GM23338 (cell line): ENCODE results near the gene EML1. TPM values are rescaled to one million over a fixed set of nuclear protein-coding genes. Genes with fewer than 3 reads are reported as not detected.

Experiments used
- EZH2 ChIP-seq: fragments of 200-600 bp; sonication (generic); IDR thresholded peaks from one replicate; pipeline ENCODE4 v1.8.0; 2017; ENCODE audit warnings: antibody characterized with exemption, mild to moderate bottlenecking, low read depth; ENCODE audit not compliant: unreplicated experiment
- JUNB ChIP-seq: IDR thresholded peaks from one replicate; pipeline ENCODE4 v1.6.1; 2016; ENCODE audit warnings: antibody characterized with exemption; ENCODE audit not compliant: unreplicated experiment
- ZNF114 ChIP-seq: fragments of 250-450 bp; sonication (Bioruptor Pico); IDR thresholded peaks from 2 replicates; pipeline ENCODE4 v1.5.0; 2020; ENCODE audit warnings: mild to moderate bottlenecking, moderate library complexity
- ZNF462 ChIP-seq: fragments of 250-450 bp; sonication (Bioruptor Pico); IDR thresholded peaks from 2 replicates; pipeline ENCODE4 v1.5.0; 2020; ENCODE audit warnings: mild to moderate bottlenecking, moderate library complexity
- polyA plus RNA-seq: library from polyadenylated mRNA; unstranded; fragments of >200 nt; fragmentation: Nextera tagmentation; extraction: Ambion mirVana; gene quantifications from 2 replicates; pipeline ENCODE4 v1.2.1, GENCODE V29; 2016
- total RNA-seq: library from RNA; depleted of rRNA; stranded (reverse); fragments of >200 nt; shearing (Covaris generic); gene quantifications from 2 replicates; pipeline ENCODE4 v1.2.3, GENCODE V29; 2014
- TF ChIP-seq, protein P1 (sequence below), 2 experiments: fragments of 200-600 bp in 1 of 2; sonication (generic) in 1 of 2; conservative IDR thresholded peaks; 2 replicates each; pipeline versions ENCODE4 v1.5.1 to v1.6.1; 2016 to 2017; ENCODE audit warnings: antibody characterized with exemption in 2 of 2, low read depth in 2 of 2, mild to moderate bottlenecking in 2 of 2, moderate library complexity in 1 of 2
- TF ChIP-seq, protein P2 (sequence below): IDR thresholded peaks from one replicate; pipeline ENCODE4 v1.6.1; 2018; ENCODE audit warnings: antibody characterized with exemption; ENCODE audit not compliant: unreplicated experiment
- TF ChIP-seq, protein P3 (sequence below): IDR thresholded peaks from 2 replicates; pipeline ENCODE4 v1.6.1; 2016; ENCODE audit warnings: antibody characterized with exemption

The EML1 gene
- total and polyA plus RNA-seq, 2 experiments from 2014 or later, result 7.0 to 18.1 TPM

DNA sequence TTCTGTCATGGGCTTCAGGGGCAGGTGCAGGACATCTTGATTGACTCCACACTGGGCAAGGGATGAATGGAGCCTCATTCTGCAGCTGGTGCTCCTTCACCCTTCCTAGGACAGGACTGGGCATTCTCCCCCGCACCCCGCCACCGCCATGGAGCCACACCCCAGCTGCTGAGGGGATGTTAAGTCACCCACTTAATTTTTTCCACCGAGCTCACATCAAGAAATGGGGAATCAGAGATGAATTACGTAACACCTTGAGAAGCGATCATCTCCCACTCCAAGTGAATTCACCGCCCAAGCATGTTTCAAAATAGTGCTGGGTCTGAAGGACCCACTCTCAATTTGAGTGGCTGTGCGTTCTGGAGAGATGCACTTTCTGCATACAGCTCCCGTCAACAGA, 94.2 kb downstream of the EML1 start (continued):
- TF ChIP-seq ZNF462 (CRISPR knock-in tag) (no peak), JUNB (no peak), ZNF114 (CRISPR knock-in tag) (no peak), EZH2 (no peak)
- TF ChIP-seq, protein P1, sequence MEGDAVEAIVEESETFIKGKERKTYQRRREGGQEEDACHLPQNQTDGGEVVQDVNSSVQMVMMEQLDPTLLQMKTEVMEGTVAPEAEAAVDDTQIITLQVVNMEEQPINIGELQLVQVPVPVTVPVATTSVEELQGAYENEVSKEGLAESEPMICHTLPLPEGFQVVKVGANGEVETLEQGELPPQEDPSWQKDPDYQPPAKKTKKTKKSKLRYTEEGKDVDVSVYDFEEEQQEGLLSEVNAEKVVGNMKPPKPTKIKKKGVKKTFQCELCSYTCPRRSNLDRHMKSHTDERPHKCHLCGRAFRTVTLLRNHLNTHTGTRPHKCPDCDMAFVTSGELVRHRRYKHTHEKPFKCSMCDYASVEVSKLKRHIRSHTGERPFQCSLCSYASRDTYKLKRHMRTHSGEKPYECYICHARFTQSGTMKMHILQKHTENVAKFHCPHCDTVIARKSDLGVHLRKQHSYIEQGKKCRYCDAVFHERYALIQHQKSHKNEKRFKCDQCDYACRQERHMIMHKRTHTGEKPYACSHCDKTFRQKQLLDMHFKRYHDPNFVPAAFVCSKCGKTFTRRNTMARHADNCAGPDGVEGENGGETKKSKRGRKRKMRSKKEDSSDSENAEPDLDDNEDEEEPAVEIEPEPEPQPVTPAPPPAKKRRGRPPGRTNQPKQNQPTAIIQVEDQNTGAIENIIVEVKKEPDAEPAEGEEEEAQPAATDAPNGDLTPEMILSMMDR (conservative IDR thresholded peaks at IDR 0.05; ENCODE audit: low read depth in 2 of 2), result no peak
- TF ChIP-seq, protein P2, sequence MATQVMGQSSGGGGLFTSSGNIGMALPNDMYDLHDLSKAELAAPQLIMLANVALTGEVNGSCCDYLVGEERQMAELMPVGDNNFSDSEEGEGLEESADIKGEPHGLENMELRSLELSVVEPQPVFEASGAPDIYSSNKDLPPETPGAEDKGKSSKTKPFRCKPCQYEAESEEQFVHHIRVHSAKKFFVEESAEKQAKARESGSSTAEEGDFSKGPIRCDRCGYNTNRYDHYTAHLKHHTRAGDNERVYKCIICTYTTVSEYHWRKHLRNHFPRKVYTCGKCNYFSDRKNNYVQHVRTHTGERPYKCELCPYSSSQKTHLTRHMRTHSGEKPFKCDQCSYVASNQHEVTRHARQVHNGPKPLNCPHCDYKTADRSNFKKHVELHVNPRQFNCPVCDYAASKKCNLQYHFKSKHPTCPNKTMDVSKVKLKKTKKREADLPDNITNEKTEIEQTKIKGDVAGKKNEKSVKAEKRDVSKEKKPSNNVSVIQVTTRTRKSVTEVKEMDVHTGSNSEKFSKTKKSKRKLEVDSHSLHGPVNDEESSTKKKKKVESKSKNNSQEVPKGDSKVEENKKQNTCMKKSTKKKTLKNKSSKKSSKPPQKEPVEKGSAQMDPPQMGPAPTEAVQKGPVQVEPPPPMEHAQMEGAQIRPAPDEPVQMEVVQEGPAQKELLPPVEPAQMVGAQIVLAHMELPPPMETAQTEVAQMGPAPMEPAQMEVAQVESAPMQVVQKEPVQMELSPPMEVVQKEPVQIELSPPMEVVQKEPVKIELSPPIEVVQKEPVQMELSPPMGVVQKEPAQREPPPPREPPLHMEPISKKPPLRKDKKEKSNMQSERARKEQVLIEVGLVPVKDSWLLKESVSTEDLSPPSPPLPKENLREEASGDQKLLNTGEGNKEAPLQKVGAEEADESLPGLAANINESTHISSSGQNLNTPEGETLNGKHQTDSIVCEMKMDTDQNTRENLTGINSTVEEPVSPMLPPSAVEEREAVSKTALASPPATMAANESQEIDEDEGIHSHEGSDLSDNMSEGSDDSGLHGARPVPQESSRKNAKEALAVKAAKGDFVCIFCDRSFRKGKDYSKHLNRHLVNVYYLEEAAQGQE, result no peak
- TF ChIP-seq, protein P3, sequence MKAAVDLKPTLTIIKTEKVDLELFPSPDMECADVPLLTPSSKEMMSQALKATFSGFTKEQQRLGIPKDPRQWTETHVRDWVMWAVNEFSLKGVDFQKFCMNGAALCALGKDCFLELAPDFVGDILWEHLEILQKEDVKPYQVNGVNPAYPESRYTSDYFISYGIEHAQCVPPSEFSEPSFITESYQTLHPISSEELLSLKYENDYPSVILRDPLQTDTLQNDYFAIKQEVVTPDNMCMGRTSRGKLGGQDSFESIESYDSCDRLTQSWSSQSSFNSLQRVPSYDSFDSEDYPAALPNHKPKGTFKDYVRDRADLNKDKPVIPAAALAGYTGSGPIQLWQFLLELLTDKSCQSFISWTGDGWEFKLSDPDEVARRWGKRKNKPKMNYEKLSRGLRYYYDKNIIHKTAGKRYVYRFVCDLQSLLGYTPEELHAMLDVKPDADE, result no peak
